ENCODE measurements around the gene NCAPH2. TPM values are rescaled to one million over a fixed set of nuclear protein-coding genes. Genes with fewer than 3 reads are reported as not detected.

NCAPH2 gene
- total and polyA plus RNA-seq, 2 of the 13 experiments (the other 11 are each of a cell fraction or from before 2014, with no cell fraction given): 28.1 to 64.4 TPM

GRCh38 chr22:50479721-50480120 lies 28.3 kb upstream of the NCAPH2 start (continued):
- TF ChIP-seq ZNF326 (CRISPR knock-in tag; IDR thresholded peaks at IDR 0.05; ENCODE audit: borderline replicate concordance) (no peak), THAP9 (CRISPR knock-in tag; IDR thresholded peaks at IDR 0.05; ENCODE audit: borderline replicate concordance) (no peak), ZNF614 (CRISPR knock-in tag; IDR thresholded peaks at IDR 0.05; ENCODE audit: borderline replicate concordance) (no peak)

DNA sequence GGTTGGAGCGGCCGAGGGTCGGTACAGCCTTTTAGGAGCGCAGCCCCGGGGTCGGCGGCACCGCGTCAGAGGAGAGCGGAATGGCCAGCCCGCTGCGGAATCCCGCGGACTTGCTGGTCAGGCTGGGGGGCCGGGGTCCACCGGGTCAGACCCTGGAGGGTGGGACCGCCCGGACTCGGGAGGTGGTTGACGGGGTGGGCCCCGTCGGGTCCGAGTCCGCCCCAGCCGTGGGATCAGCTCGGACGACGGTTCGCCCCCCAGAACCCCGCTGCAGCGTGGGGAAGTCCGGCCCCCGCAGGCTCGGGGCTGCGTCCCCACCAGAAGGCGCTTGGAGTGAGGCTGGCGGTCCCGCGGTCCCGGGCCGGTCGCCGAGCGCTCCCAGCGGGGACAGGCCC lies 27.0 kb upstream of the NCAPH2 start:
- H3K79me2 ChIP-seq (ENCODE audit: insufficient read depth, low read length): no peaks in the 10 kb centered on the region
- H3K4me1 ChIP-seq (ENCODE audit: insufficient read depth, low read length): peaks cover 54% of the 10 kb centered on the region
- intact Hi-C loops (cut with micrococcal nuclease; ENCODE audit: unreplicated experiment): no loop called here
- DNase-seq (ENCODE audit: low spot score): no peak
- H3K36me3 ChIP-seq (replicated peaks in 1 of 2; ENCODE audit: control insufficient read depth in 1 of 2, insufficient read depth in 2 of 2, low read length in 2 of 2): no peaks in the 10 kb centered on the region
- no peak overlapping the region for H3K27ac ChIP-seq (ENCODE audit: extremely low read length, insufficient read depth, low read length)
- in situ Hi-C loops (cut with HindIII; ENCODE audit: extremely low pct_ligation_motif_present, low pct_unique_long_range_greater_than_20kb): no loop called here
- H4K20me1 ChIP-seq (ENCODE audit: insufficient read depth, low read length): no peaks in the 10 kb centered on the region; the same call in 1 of the 2 replicates
- H3K9ac ChIP-seq (ENCODE audit: insufficient read depth, low read depth, low read length): peak overlapping the region; percentile 76; the same call in 1 of the 2 replicates
- H2AFZ ChIP-seq (ENCODE audit: low read length): no peak overlapping the region
- no TSS peak for BruUV-seq (replicated peaks)
- FAIRE-seq: no peak
- peak overlapping the region; percentile 75 to 76 (median 75); a peak in 5 of 6 replicates for H3K4me3 ChIP-seq (replicated peaks in 1 of 3; ENCODE audit: insufficient read depth in 1 of 3, low read depth in 2 of 3, low read length in 3 of 3)
- no peaks in the 10 kb centered on the region for H3K9me3 ChIP-seq (ENCODE audit: low read length)
- peak overlapping the region; percentile 77 for H3K4me2 ChIP-seq (ENCODE audit: low read depth, low read length)
- ChIA-PET POLR2A (interaction anchor here (0.7 to 2.1 kb wide), 5 partner anchors 10 to 45 kb away, joined by 3 to 5 read pairs (median 4); partner anchors contain the start of genes LMF2, NCAPH2 and SCO2), CTCF (ENCODE audit: low intra/inter-chr PET ratio, low total read pairs) (no interaction called here)
- peaks cover 0 to 4% of the 10 kb centered on the region in 2 experiments; a peak in 1 of 5 replicates for H3K27me3 ChIP-seq (ENCODE audit: control insufficient read depth in 1 of 2, insufficient read depth in 2 of 2, low read length in 2 of 2)
- WGBS (ENCODE audit: low lambda C conversion rate): no CpG with 5 or more reads among the region's 45 CpGs
- ATAC-seq: no peak
- TF ChIP-seq PBX3 (CRISPR knock-in tag; IDR thresholded peaks at IDR 0.05; ENCODE audit: borderline replicate concordance): no peak
- TF ChIP-seq HNRNPK (IDR thresholded peaks at IDR 0.05; ENCODE audit: low read depth, low read length, poor library complexity, severe bottlenecking): no peak
- TF ChIP-seq ZNF567 (CRISPR knock-in tag; IDR thresholded peaks at IDR 0.05; ENCODE audit: borderline replicate concordance): 0 out of 2 replicates have a peak, but pooled peaks have one; percentile 27
- no peak for TF ChIP-seq HCFC1 (IDR thresholded peaks at IDR 0.05; ENCODE audit: low read depth, low read length)
- peak; percentile 21; the same call in 1 of the 2 replicates for TF ChIP-seq CTCF (CRISPR knock-in tag; IDR thresholded peaks at IDR 0.05)
- 0 out of 2 replicates have a peak, but pooled peaks have one; percentile 9 for TF ChIP-seq TMF1 (CRISPR knock-in tag; IDR thresholded peaks at IDR 0.05; ENCODE audit: low read depth)
- peak; percentile 47; the same call in 1 of the 2 replicates for TF ChIP-seq ZNF776 (CRISPR knock-in tag; IDR thresholded peaks at IDR 0.05)
- TF ChIP-seq ZNF598 (CRISPR knock-in tag; IDR thresholded peaks at IDR 0.05; ENCODE audit: borderline replicate concordance): peak; percentile 32; the same call in 1 of the 2 replicates
- peak; percentile 62; the same call in 1 of the 2 replicates for TF ChIP-seq MXD3 (CRISPR knock-in tag; IDR thresholded peaks at IDR 0.05)
- TF ChIP-seq ZNF30 (CRISPR knock-in tag; IDR thresholded peaks at IDR 0.05): no peak
- peak; percentile 20; the same call in 1 of the 2 replicates for TF ChIP-seq ZNF501 (CRISPR knock-in tag; IDR thresholded peaks at IDR 0.05)
- no peak for TF ChIP-seq ASH2L (IDR thresholded peaks at IDR 0.05; ENCODE audit: insufficient read length, low read depth, low read length)
- TF ChIP-seq ZNF607 (CRISPR knock-in tag; IDR thresholded peaks at IDR 0.05; ENCODE audit: borderline replicate concordance): 0 out of 2 replicates have a peak, but pooled peaks have one; percentile 19

Data from HepG2 (cell line).